Neuronal stem cell (in vitro differentiated cells): ENCODE data around the gene ABITRAM. TPM values are rescaled to one million over a fixed set of nuclear protein-coding genes. Genes with fewer than 3 reads are reported as not detected.
"Not testable (repeated sequence)": the region's sequence is repeated elsewhere in the genome, so short reads cannot be mapped to it uniquely, and the experiment has no call there.

Source experiments
- DNase-seq: peaks from one replicate; pipeline ENCODE4 v3.0.0-alpha.2; 2013; ENCODE audit warnings: low spot score
- H2AFZ ChIP-seq: one replicate; pipeline ENCODE4 v1.6.1; 2013; ENCODE audit warnings: mild to moderate bottlenecking, low read length, inconsistent platforms
- H2AK5ac ChIP-seq: 2 replicates; pipeline ENCODE4 v1.6.1; 2013; ENCODE audit warnings: low read depth, mild to moderate bottlenecking, inconsistent platforms, low read length, moderate library complexity, mixed read lengths
- H2BK120ac ChIP-seq: 2 replicates; pipeline ENCODE4 v1.6.1; 2013; ENCODE audit warnings: low read depth, mild to moderate bottlenecking, inconsistent platforms, low read length, moderate library complexity, mixed read lengths
- H2BK12ac ChIP-seq: one replicate; pipeline ENCODE4 v1.6.1; 2013; ENCODE audit warnings: low read length, inconsistent platforms
- H2BK15ac ChIP-seq: 2 replicates; pipeline ENCODE4 v1.6.1; 2013; ENCODE audit warnings: mild to moderate bottlenecking, low read length, inconsistent platforms, mixed read lengths
- H2BK5ac ChIP-seq: one replicate; pipeline ENCODE4 v1.6.1; 2013; ENCODE audit warnings: inconsistent platforms, mild to moderate bottlenecking, low read length, moderate library complexity
- H3K14ac ChIP-seq: one replicate; pipeline ENCODE4 v1.6.1; 2013; ENCODE audit warnings: low read length, inconsistent platforms
- H3K18ac ChIP-seq: 2 replicates; pipeline ENCODE4 v1.6.1; 2013; ENCODE audit warnings: low read length, inconsistent platforms
- H3K23ac ChIP-seq: 2 replicates; pipeline ENCODE4 v1.6.1; 2013; ENCODE audit warnings: low read depth, mild to moderate bottlenecking, mixed read lengths, low read length, inconsistent platforms; ENCODE audit not compliant: poor library complexity
- H3K27ac ChIP-seq: replicated peaks from 3 replicates; pipeline ENCODE4 v1.5.1; 2013; ENCODE audit warnings: low read length, inconsistent platforms
- H3K27me3 ChIP-seq, 3 experiments: 2 replicates each; pipeline ENCODE4 v1.6.1; 2013; ENCODE audit warnings: low read length in 3 of 3, mild to moderate bottlenecking in 2 of 3, inconsistent platforms in 1 of 3, low read depth in 1 of 3, mixed read lengths in 1 of 3, moderate library complexity in 1 of 3; ENCODE audit not compliant: control insufficient read depth in 3 of 3, insufficient read depth in 3 of 3
- H3K36me3 ChIP-seq, 2 donors: replicated peaks in 1 of 2; 2 replicates each; pipeline ENCODE4 v1.6.1; 2013; ENCODE audit warnings: low read length in 2 of 2; ENCODE audit not compliant: control insufficient read depth in 2 of 2, insufficient read depth in 2 of 2
- H3K4ac ChIP-seq: 2 replicates; pipeline ENCODE4 v1.6.1; 2013; ENCODE audit warnings: inconsistent platforms, mild to moderate bottlenecking, low read length, moderate library complexity
- H3K4me1 ChIP-seq, 2 donors: 1 replicate in 1 of 2; 2 replicates in 1 of 2; pipeline ENCODE4 v1.6.1; 2013; ENCODE audit warnings: low read length in 2 of 2, low read depth in 1 of 2; ENCODE audit not compliant: control insufficient read depth in 2 of 2, insufficient read depth in 1 of 2
- H3K4me2 ChIP-seq: one replicate; pipeline ENCODE4 v1.6.1; 2013; ENCODE audit warnings: mild to moderate bottlenecking, low read length, inconsistent platforms; ENCODE audit not compliant: insufficient read depth, poor library complexity, severe bottlenecking
- H3K4me3 ChIP-seq, 2 donors: 2 replicates each; pipeline ENCODE4 v1.5.1; 2013; ENCODE audit warnings: low read length in 2 of 2, mild to moderate bottlenecking in 2 of 2, inconsistent platforms in 1 of 2, moderate library complexity in 1 of 2
- H3K79me1 ChIP-seq: one replicate; pipeline ENCODE4 v1.6.1; 2013; ENCODE audit warnings: low read depth, mild to moderate bottlenecking, inconsistent platforms, low read length, moderate library complexity
- H3K9ac ChIP-seq: one replicate; pipeline ENCODE4 v1.6.1; 2013; ENCODE audit warnings: mild to moderate bottlenecking, low read depth, low read length, inconsistent platforms; ENCODE audit not compliant: poor library complexity
- H3K9me3 ChIP-seq, 2 donors: replicated peaks in 1 of 2; 2 replicates each; pipeline versions ENCODE3 to v1.6.1; 2013; ENCODE audit warnings: low read length in 2 of 2, mild to moderate bottlenecking in 2 of 2, inconsistent platforms in 1 of 2, low read depth in 1 of 2, mixed read lengths in 1 of 2, moderate library complexity in 1 of 2; ENCODE audit not compliant: control insufficient read depth in 2 of 2, insufficient read depth in 1 of 2
- H4K8ac ChIP-seq: one replicate; pipeline ENCODE4 v1.6.1; 2013; ENCODE audit warnings: low read depth, mild to moderate bottlenecking, inconsistent platforms, low read length, moderate library complexity
- H4K91ac ChIP-seq: one replicate; pipeline ENCODE4 v1.6.1; 2013; ENCODE audit warnings: low read length, low read depth, mild to moderate bottlenecking, inconsistent platforms; ENCODE audit not compliant: poor library complexity
- WGBS, 2 donors: extraction: QIAGEN DNeasy Blood & Tissue Kit; methylation state at CpG; one replicate each; pipeline ENCODE4 v1.1.7; 2013; ENCODE audit warnings: missing lambda C conversion rate in 2 of 2, mixed read lengths in 1 of 2; ENCODE audit not compliant: insufficient read length in 2 of 2, insufficient replicate concordance in 1 of 2; ENCODE audit errors: extremely low coverage in 2 of 2; 5-methylcytosine and 5-hydroxymethylcytosine counted together
- polyA plus RNA-seq, 2 experiments: library from polyadenylated mRNA; stranded (reverse); fragments of 200-250 nt; gene quantifications; one replicate each; pipeline ENCODE4 v1.2.3, GENCODE V29; 2013

ABITRAM gene
- 23.1 TPM for polyA plus RNA-seq (2013, experiment 1 of 2)
- 22.3 TPM for polyA plus RNA-seq (2013, experiment 2 of 2)

- Histone ChIP-seq H3K79me1 (no peaks in the 10 kb centered on the region), H2AFZ (peak within 1 kb of the TSS; percentile 94), H3K14ac (no peak within 1 kb of the TSS), H3K36me3 (peaks cover under 1 to 35% of the 10 kb centered on the region in 2 donors), H3K4ac (no peak within 1 kb of the TSS), H3K4me3 (peak within 1 kb of the TSS; percentile 95), H3K18ac (peak within 1 kb of the TSS; percentile 92), H3K9ac (peak within 1 kb of the TSS; percentile 97), H3K4me2 (peak within 1 kb of the TSS; percentile 79), H2BK120ac (no peak within 1 kb of the TSS), H3K9me3 (no peaks in the 10 kb centered on the region), H2BK15ac (peak within 1 kb of the TSS; percentile 69), H2BK5ac (peak within 1 kb of the TSS; percentile 68), H3K27ac (peak within 1 kb of the TSS; percentile 87), H4K8ac (no peak within 1 kb of the TSS), H3K27me3 (no peaks in the 10 kb centered on the region), H3K4me1 (peaks cover 5 to 6% of the 10 kb centered on the region in 2 donors), H2AK5ac (no peak within 1 kb of the TSS), H2BK12ac (no peak within 1 kb of the TSS), H3K23ac (peak within 1 kb of the TSS; percentile 37), H4K91ac (no peak within 1 kb of the TSS)
- no CpG with 5 or more reads among the region's 47 CpGs for WGBS, 2 donors
- DNase-seq = peak; percentile 84
These were observed at the start of gene ABITRAM for GRCh38 chr9:108934323-108934893. TSS of gene ABITRAM (plus strand) at chr9:108934400. CDS start at chr9:108934487, 87 bp downstream.

- H3K36me3 ChIP-seq = peaks cover 17 to 87% of the 10 kb centered on the region in 2 donors
These were observed 49.5 kb upstream of the ABITRAM start for GRCh38 chr9:108884701-108885100.

DNA sequence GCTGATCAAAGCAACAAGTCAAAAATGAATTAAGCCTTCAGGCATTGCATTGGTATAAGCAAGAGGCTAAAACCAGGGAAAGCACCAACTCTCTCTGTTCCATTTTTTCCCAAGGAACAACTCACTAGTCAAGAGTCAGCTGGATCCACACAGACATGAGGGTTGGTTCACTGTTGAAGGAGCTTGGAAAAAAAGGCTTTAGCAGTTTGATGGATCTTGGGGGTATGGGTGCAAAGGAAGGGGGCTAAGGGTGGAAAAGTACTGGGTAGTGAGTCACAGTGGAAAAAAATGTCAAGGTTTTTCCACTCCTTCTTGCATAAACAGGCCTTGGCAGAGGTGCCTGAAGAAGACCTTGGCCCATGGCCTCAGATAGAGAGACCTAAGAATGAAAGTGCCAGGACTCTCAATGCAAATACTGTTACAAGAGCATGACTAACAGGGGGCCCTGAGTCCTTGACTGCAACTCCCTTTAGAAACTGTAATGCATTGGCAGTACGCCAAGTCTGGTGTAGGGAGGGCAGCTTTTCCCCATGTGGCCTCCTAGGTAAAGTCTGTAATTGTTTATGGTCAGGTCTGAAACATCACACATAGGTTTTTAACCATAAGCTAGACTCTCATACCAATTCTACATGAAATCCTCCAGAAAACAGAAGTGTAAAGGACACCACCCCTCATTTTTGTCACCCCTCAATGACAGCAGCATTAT lies 48.4 kb upstream of the ABITRAM start:
- Histone ChIP-seq H3K27me3 (no peaks in the 10 kb centered on the region), H3K9me3 (peaks cover 0 to 9% of the 10 kb centered on the region in 2 donors), H2AFZ (no peak overlapping the region), H2BK5ac (no peak overlapping the region), H3K27ac (no peak overlapping the region), H3K4me1 (no peaks in the 10 kb centered on the region), H4K91ac (no peak overlapping the region), H2BK120ac (no peak overlapping the region), H3K14ac (no peak overlapping the region), H3K36me3 (peaks cover 19 to 87% of the 10 kb centered on the region in 2 donors), H3K4ac (no peak overlapping the region), H3K9ac (no peak overlapping the region), H2AK5ac (no peak overlapping the region), H3K23ac (no peak overlapping the region), H3K18ac (no peak overlapping the region), H3K4me3 (no peak overlapping the region), H2BK12ac (no peak overlapping the region), H3K4me2 (no peak overlapping the region), H2BK15ac (no peak overlapping the region), H3K79me1 (no peaks in the 10 kb centered on the region), H4K8ac (no peak overlapping the region)
- DNase-seq = no peak
- no CpG with 5 or more reads among the region's 1 CpG for WGBS, 2 donors

More at GRCh38 chr9:108884701-108885100, 49.5 kb upstream of the ABITRAM start:
- no peak overlapping the region for H2BK12ac ChIP-seq
- H3K23ac ChIP-seq = no peak overlapping the region
- DNase-seq = no peak
- no peak overlapping the region for H3K4ac ChIP-seq
- H3K79me1 ChIP-seq = no peaks in the 10 kb centered on the region
- H3K4me1 ChIP-seq = no peaks in the 10 kb centered on the region
- H2AFZ ChIP-seq = no peak overlapping the region
- H4K8ac ChIP-seq = no peak overlapping the region
- no peak overlapping the region for H4K91ac ChIP-seq
- no peak overlapping the region for H2BK15ac ChIP-seq
- no peak overlapping the region for H3K4me2 ChIP-seq
- no peak overlapping the region for H3K27ac ChIP-seq
- no peak overlapping the region for H2BK120ac ChIP-seq
- peaks cover 0 to 9% of the 10 kb centered on the region in 2 donors for H3K9me3 ChIP-seq
- H3K27me3 ChIP-seq = no peaks in the 10 kb centered on the region
- WGBS, 2 donors = no CpG with 5 or more reads among the region's 3 CpGs
- no peak overlapping the region for H2BK5ac ChIP-seq
- no peak overlapping the region for H2AK5ac ChIP-seq
- H3K9ac ChIP-seq = no peak overlapping the region
- no peak overlapping the region for H3K14ac ChIP-seq
- no peak overlapping the region for H3K18ac ChIP-seq
- H3K4me3 ChIP-seq = no peak overlapping the region

DNA sequence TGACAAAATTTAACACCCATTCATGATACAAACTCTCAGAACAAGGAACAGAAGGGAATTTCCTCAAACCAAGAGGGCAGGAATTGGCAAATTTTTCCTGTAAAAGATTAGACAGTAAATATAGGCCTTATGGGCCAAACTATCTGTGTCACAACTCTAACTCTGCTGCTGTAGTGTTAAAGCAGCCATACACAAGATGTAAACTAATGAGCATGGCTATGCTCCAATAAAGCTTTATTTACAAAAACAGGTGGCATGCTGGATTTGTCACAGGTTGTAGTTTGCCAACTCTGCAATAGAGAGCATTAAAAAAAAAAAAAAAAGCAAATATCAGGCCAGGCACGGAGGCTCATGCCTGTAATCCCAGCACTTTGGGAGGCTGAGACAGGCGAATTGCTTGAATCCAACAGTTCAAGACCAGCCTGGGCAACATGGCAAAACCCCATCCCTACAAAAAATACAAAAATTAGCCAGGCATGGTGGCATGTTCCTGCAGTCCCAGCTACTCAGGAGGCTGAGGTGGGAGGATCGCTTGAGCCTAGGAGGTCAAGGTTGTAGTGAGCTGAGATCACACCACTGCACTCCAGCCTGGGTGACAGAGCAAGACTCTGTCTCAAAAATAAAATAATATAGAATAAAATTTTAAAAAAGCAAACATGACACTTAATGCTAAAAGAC lies 47.5 kb upstream of the ABITRAM start:
- not testable (repeated sequence) for H3K27me3 ChIP-seq, H2BK15ac ChIP-seq, H3K4me3 ChIP-seq, H2AK5ac ChIP-seq, H2BK120ac ChIP-seq, H3K27ac ChIP-seq, H3K4me2 ChIP-seq, H3K9me3 ChIP-seq, H4K91ac ChIP-seq, H3K4me1 ChIP-seq, H2AFZ ChIP-seq, H3K4ac ChIP-seq, DNase-seq, H4K8ac ChIP-seq, H2BK5ac ChIP-seq, H3K9ac ChIP-seq, H3K23ac ChIP-seq, H2BK12ac ChIP-seq, H3K18ac ChIP-seq, H3K79me1 ChIP-seq, H3K14ac ChIP-seq
- no CpG with 5 or more reads among the region's 3 CpGs for WGBS, 2 donors
- peaks cover 24 to 88% of the 10 kb centered on the region in 2 donors for H3K36me3 ChIP-seq
